GM21515 (cell line): ENCODE results near the gene NEXMIF.
"Not testable (repeated sequence)": the region's sequence is repeated elsewhere in the genome, so short reads cannot be mapped to it uniquely, and the experiment has no call there.

Experiments used
- ATAC-seq: cut with Tn5 transposase; IDR thresholded peaks from one replicate; pipeline ENCODE4 v1.9.1; 2021; ENCODE audit not compliant: unreplicated experiment

NEXMIF gene

DNA sequence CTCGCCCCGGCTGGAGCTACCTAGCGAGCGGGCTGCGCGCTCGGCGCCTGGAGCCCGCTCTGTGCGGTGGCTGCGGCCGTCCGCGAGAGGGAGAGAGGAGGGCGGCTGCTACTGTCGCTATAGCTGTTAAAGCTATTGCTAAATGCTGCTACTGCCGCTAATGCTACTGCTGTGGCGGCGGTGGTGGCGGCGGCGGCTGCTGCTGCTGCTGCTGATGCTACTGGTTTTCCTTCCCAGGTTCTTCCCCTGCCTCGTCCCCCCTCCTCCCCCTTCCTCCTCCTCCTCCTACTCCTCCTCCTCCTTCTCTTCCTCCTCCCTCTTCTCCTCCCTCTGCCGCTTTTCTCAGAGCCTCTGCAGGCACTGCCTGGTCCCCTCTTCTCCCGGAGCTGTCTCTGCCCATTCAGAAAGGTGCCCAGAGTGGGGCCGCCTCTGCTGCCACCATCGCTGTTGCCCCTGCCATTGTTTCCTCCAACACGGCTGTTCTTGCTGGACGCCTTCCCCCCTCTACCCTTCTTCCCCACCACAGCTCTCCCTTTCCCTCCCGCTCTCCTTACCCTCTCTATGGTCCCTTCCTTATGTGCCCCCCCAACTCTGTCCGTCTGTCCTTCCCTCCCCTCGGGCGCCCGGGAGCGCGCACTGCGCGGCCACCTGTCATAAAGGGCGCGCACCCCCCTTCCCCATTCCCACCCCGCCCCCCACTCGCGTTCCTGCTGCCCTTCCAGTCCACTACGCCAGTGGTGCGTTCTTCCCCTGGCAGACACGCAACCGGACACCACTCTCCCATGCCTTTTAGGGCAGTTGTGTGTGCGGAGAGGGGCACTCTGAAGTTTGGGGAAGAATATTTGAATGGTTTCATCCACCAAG lies at the start of gene NEXMIF:
Gene NEXMIF, minus strand, starts transcription at position 228 of the 864 bp plus-strand sequence.
- ATAC-seq = peak; percentile 59

DNA sequence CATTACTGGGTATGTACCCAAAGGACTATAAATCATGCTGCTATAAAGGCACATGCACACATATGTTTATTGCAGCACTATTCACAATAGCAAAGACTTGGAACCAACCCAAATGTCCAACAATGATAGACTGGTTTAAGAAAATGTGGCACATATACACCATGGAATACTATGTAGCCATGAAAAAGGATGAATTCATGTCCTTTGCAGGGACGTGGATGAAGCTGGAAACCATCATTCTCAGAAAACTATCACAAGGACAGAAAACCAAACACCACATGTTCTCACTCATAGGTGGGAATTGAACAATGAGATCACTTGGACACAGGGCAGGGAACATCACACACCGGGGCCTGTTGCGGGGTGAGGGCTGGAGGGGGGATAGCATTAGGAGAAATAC lies 36.7 kb upstream of the NEXMIF start:
- not testable (repeated sequence) for ATAC-seq

DNA sequence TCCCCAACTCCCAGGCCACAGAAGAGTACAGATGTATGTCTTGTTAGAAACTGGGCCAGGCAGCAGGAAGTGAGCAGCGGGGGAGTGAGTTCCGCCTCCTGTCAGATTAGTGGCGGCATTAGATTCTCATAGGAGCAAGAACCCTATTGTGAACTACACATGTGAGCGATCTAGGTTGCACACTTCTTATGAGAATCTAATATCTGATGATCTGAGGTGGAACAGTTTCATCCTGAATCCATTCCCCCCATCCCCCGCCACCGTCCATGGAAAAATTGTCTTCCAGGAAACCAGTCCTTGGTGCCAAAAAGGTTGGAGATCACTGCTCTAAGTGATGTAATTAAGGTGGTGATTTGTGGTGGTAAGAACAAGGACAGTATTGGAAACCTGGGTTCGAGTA lies 24.5 kb upstream of the NEXMIF start:
- ATAC-seq = no peak

DNA sequence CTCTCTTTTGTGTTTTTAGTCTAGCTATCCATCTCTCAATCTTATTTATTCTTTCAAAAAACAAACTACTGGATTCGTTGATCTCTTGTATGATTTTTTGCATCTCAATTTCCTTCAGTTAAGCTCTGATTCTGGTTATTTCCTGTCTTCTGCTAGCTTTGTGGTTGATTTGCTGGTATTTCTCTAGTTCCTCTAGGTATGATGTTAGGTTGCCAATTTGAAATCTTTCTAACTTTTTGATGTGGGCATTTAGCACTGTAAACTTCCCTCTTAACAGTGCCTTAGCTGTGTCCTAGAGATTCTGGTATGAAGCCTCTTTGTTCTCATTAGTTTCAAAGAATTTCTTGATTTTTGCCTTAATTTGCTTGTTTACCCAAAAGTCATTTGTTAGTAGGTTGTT lies 15.2 kb upstream of the NEXMIF start:
- no peak for ATAC-seq

DNA sequence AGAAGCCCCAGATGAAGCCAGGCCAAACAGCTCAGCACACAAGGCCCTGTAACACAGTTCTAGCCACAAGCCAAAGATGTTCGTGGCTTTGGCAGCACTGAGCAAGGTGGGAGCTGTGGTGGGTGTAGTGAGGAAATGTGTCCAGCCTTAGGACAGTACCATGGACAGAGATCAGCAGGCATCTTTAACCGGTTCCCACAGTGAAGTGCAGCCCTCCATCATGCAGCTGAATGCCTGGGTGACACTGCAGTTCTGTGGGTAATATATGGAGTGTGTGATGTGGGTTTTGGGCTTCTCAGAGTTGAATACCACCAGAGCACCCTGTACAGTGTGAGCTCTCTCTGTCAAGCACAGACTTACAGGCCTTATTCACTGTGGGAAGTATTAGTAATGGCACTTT lies 6.0 kb upstream of the NEXMIF start:
- ATAC-seq = no peak

DNA sequence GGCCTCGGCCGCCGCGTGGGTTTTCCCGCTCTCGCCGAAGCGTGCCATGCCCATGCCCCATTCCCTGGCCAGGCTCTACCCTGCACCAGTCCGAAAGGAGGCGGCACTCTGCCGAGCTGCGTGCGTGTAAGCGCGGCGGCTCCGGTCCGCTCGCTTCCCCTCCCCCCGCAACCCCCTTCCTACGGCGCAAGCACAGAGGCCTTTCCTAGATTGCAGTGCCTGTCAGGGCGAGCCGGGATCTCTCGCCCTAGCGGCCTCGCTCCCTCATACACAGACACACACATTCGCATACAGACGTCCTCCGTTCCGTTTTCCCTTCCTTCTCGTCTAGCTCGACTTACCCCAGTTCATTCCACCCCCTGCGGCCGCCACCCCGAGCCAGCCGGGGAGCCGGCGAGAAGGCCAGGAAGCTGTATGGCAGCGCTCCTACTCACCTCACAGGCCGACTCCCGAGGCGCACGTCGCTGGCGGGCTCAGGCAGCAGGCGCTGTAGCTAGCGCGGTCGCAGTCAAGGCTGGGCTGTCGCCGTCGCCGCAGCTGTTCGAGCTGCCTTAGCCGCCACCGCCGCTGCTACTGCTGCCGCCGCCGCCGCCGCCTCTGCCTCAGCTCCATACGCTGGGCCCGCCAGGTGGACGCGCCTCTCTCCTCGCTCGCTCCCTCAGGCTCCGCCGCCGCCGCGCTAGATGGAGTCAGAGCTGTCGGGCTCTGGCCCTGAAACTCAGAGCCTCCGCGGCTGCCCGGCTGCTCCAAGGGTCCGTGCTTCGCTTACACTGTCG lies 615 bp downstream of the NEXMIF start:
- peak; percentile 46 for ATAC-seq

DNA sequence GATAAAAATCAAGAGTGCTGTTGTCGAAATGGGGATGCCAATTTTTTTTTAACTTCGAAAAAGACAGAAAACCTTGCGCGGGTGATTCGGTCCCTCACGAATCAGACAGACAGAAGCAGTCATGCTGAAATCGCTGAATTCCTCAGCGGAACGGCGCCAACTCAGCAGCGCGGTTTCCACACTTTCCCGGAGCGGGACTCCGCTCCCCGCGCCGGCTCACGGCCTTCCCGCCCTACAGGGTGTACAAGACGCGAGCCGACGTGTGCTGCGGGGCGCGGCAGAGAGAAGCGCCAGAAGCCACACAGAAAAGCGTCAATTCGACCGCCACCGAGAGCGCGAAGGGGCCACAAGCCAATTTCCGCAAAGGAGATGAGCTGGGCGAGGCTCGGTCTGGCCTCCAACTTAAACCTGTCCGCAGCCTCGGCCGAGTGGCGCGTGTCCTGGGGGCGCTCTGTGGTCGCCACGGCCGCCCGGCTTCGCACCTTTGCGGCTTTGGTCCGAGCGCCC lies 1.3 kb downstream of the NEXMIF start:
- ATAC-seq = peak; percentile 15

DNA sequence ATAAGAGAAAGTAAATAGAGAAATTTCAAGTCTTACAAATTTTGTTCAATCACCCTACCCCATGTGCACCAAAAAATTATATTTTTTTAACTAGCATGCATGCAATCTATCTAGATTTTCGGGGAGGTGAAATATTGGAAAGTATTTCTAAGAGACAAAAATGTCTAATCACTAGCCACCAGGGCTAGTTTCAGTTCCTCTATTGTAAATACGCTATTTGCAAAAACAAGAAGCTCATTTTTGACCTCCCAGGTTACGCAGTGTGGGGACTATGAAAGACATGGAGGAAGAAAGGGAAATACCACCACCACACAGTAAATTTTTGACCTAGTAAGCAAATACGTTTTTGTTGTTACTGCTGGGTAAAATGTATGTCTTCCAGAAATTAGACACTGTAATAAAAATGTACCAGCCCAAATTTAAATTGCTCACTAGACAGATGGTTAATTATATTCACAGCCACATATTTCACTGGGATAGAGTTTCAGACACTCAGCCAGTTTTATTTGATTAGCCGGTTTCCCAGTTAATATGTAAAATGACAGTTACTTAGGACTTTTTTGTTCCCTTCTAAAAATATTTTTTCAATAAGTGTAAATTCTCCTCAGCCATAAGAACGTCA lies 2.2 kb downstream of the NEXMIF start:
- peak; percentile 61 for ATAC-seq

DNA sequence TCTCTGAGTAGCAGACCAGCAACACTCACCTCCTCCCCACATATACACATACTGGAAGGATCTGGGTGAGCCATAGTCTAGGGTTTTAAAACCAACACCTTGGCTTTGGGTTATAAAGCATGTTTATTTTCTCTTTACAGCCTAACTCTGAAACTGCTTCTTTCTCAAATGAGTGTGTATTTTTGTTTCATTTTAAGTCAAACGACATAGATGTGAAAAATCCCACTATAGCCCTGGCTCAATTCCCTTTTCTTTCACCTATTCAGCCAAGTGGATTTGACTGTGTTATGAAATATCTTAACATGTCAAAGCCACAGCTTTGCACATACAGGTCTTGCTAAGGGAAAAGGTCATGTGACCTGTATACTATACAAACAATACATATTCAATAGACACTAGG lies 13.8 kb downstream of the NEXMIF start:
- ATAC-seq = peak; percentile 69

DNA sequence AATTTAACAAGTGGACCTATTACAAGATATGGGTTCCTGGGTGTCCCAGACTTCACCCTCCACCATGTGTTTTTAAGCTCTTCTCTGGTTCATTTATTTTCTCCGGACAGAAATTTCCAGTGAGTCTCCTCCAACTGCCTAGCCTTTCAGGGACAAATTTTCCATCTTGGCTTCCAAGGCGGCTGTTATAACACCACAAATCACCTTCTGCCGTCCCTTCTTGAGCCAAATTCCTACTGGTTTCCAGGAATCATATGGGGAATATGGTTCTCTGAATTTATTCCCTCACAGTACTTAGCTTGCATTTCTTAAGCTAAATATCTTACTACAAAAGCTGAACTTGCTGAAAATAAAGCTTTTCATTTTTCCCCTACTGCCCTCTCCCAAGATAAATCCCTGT lies 18.8 kb downstream of the NEXMIF start:
- ATAC-seq = no peak

DNA sequence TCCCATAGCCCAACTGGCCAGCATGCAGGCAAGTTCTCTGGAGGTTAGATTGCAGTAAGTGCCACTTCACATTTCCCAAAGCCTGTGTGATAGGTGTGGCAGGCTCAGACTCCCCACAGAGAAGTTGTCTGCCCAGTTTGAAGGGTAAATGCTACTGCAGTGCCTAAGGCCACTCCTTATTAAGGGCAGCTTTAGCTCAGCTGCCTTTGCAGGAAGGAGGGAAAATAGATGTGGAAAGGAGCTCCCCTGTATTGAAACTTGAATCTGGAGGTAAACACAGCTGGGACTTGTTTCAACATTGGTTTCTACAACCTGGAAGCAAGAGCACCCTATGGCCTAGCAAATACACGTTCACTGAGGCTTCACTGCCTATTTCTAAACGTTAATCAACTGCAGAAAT lies 22.4 kb downstream of the NEXMIF start:
- ATAC-seq = no peak

DNA sequence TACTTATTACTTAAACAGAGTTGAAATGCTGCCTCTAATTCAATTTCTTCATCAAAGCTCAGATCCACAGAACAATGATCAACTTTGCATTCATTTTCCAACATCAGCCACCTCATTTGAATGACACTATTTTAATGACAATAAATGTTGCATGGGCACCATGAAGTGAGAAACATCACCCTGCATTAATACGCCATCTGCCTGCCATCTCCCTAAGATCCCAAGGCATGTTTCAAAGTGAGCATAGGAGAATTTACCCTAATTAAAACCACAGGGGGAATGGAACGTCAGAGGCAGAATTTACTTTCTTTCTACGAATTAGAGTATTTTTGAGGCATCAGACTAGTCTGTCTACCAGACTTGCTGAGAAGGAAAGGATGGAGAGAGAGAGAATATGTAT lies 32.7 kb downstream of the NEXMIF start:
- no peak for ATAC-seq

DNA sequence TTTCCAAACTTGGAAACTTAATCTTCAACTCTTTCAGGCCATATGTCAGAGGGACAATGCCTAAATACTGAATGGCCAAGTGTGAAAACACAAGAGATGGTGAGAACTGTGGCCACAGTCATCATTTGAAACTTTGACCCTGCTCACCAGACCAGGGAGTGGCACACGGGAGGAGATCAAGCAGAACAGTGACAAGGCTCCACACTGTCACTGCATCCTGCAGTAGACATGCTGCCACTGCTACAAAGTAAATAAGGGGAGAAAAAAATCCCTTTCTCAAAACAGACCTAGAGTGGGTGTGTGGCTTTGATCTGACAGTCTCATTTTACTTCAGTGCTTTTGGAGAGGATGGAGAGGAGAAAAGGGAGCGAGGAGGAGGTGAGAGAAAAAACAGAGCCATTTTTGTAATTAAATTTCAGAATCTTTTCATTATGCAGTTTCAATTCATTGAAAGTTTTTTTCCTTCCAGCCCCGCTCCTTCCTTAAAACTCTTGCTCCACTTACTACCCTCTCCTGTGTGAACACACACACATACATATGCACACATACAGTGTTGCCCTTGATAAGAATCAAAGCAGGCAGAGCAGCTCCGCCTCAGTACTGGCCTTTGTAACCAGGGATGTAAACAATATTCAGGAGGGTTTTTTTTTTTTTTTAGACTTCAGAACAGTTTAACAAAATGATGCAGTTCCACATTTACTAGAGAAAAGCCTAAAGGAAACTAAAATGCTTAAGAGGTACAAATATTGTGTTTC lies 34.4 kb downstream of the NEXMIF start:
- ATAC-seq = peak; percentile 85

DNA sequence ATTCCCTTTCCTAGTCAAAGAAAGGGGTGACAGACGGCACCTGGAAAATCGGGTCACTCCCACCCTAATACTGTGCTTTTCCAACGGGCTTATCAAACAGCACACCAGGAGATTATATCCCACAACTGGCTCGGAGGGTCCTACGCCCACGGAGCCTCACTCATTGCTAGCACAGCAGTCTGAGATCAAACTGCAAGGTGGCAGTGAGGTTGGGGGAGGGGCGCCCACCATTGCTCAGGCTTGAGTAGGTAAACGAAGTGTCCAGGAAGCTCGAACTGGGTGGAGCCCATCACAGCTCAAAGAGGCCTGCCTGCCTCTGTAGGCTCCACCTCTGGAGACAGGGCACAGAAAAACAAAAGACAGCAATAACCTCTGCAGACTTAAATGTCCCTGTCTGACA lies 42.9 kb downstream of the NEXMIF start:
- ATAC-seq = not testable (repeated sequence)

DNA sequence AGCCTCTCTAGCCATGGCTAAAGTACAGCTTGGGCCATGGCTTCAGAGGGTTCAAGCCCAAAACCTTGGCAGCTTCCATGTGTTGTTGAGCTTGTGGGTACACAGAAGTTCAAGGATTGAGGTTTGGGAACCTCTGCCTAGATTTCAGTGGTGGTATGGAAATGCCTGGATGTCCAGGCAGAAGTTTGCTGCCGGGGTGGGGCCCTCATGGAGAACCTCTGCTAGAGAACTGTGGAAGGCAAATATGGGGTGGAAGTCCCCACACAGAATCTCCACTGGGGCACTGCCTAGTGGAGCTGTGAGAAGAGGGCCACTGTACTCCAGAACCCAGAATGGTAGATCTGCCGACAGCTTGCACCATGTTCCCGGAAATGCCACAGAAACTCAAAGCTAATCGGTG lies 59.5 kb downstream of the NEXMIF start:
- ATAC-seq = no peak

DNA sequence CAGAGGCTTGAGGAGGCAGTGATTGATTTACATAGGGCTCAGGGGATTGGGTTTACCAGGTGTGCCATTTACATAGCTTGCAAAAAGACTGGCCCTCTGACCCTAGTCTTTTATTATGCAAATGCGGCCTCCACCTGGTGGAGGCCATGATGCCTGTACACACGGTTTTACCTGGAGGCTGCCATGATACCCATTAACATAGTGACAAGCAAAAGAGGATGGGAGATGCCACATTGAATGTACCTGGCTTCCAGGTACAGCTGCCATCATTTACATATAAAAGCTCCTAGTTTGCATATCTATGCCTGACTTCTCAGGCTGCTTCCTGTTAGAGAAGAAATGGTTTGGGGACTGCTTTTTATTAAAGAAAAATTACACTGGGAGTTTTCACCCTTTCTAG lies 72.0 kb downstream of the NEXMIF start:
- no peak for ATAC-seq

DNA sequence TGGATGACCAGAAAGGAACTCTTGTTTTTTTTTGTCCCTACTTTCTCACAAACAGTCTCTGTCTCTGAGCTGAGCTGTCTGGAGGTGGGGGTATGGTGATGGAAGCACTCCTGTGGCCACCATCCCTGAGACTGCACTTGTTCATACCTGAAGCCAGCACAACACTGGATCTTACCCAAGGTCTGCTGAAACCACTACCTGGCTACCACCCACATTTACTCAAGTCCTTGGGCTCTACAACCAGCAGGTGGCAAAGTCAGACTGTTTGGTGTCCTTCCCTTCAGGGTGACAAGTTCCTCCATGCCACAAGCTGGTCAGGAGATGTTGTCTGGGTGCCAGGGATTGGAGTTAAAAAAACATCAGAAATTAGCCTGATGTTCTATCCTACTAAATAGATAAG lies 89.7 kb downstream of the NEXMIF start:
- ATAC-seq = no peak

DNA sequence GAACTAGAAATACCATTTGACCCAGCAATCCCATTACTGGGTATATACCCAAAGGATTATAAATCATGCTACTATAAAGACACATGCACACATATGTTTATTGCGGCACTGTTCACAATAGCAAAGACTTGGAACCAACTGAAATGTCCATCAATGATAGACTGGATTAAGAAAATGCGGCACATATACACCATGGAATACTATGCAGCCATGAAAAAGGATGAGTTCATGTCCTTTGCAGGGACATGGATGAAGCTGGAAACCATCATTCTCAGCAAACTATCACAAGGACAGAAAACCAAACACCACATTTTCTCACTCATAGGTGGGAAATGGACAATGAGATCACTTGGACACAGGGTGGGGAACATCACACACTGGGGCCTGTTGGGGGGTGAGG lies 105.5 kb downstream of the NEXMIF start:
- ATAC-seq = not testable (repeated sequence)

DNA sequence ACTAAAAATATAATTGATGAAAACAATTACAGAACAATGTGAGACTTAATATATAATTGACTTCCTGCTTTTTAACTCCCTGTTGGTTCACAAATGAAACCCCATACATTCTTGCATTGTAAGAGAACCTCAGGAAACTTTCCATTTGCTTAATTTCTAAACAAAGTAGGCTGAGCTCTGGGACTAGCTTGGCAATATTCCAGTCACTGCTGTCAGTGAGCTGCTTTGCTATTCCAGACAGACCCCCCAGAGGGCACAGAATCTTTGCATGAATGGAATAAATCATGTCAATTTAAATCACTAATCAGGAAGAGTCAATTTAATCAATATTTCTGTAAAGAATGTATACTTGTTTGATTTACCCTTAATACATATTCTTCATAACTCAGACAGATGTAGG lies 110.6 kb downstream of the NEXMIF start:
- ATAC-seq = no peak

DNA sequence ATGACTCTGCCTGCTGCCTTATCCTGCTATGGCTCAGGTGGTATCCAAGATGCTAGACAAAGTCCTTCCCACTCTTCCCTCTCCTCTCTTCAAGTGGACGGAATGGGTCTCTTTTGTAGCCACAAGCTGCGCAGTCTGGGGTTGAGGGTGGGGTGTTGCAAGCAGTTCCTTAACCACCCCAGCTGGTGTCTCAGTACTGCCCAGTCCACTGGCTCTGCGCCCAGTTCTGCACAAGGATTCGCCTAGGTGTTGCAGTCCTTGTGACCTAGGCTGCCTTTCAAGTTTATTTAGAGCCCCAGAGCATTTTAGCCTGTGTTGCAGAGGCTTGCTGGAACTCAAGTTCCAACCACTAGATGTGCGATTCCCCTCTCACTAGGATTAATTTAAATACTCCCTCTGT lies 120.7 kb downstream of the NEXMIF start:
- ATAC-seq = no peak

DNA sequence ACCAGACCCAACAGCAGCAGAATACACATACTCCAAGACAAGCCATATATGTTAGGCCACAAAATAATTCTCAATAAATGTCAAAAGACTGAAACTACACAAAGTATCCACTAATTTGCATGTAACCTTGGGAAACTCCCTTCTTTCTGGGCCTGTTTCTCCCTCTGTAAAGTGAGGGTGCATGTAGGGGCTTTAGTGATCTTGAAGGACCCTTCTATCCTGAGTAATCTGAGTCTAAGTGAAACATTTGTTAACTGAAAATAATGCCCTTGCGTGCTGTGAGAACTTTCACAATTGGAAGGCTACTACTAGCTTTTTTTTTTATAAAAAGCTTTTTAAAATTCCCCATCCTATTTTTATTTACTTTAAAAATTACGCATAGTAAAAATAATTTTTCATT lies 125.2 kb downstream of the NEXMIF start:
- ATAC-seq = no peak
